Epithelial cell of proximal tubule (primary cell): ENCODE measurements around the gene TTLL8. TPM values are rescaled to one million over a fixed set of nuclear protein-coding genes. Genes with fewer than 3 reads are reported as not detected.

ENCODE experiments used
- DNase-seq: peaks from one replicate; pipeline ENCODE4 v3.0.0-alpha.2; 2011; ENCODE audit warnings: low read depth
- H3K4me3 ChIP-seq: 2 replicates; pipeline ENCODE4 v1.5.1; 2011; ENCODE audit warnings: low read depth, mild to moderate bottlenecking, low read length
- CTCF ChIP-seq: conservative IDR thresholded peaks from 2 replicates; pipeline ENCODE4 v1.5.1; 2012; ENCODE audit warnings: low read depth, mild to moderate bottlenecking, low read length
- total RNA-seq: library from RNA; depleted of rRNA; stranded (reverse); fragments of >200 nt; gene quantifications from 2 replicates; pipeline ENCODE4 v1.2.3, GENCODE V29; 2015

Gene TTLL8
- total RNA-seq, 1 donor from 2014 or later: not detected

- no peak for TF ChIP-seq CTCF
- no peak for DNase-seq
- no peak overlapping the region for H3K4me3 ChIP-seq
Measured at GRCh38 chr22:49999946-50000586, 58.0 kb downstream of the TTLL8 start.

GRCh38 chr22:49999063-49999945 lies 58.8 kb downstream of the TTLL8 start:
- DNase-seq: no peak
- TF ChIP-seq CTCF: no peak
- H3K4me3 ChIP-seq: no peak overlapping the region

- H3K4me3 ChIP-seq: no peak overlapping the region
- TF ChIP-seq CTCF: no peak
- DNase-seq: no peak
Measured at GRCh38 chr22:49998718-49999062, 59.4 kb downstream of the TTLL8 start.

- no peak for DNase-seq
- TF ChIP-seq CTCF: no peak
- H3K4me3 ChIP-seq: no peak overlapping the region
Measured at GRCh38 chr22:49997932-49998717, 60.0 kb downstream of the TTLL8 start.

GRCh38 chr22:49997251-49997599 lies 60.9 kb downstream of the TTLL8 start:
- DNase-seq: no peak
- TF ChIP-seq CTCF: no peak
- no peak overlapping the region for H3K4me3 ChIP-seq

- no peak for TF ChIP-seq CTCF
- DNase-seq: no peak
- no peak overlapping the region for H3K4me3 ChIP-seq
Measured at GRCh38 chr22:49996518-49997250, 61.4 kb downstream of the TTLL8 start.
